Breast epithelium (tissue), 4 donors: ENCODE results near the gene ATP2C2. TPM values are rescaled to one million over a fixed set of nuclear protein-coding genes. Genes with fewer than 3 reads are reported as not detected.

Experiments used
- DNase-seq, 2 donors: peaks; one replicate each; pipeline ENCODE4 v3.0.0-alpha.2; 2019; ENCODE audit warnings: low spot score in 2 of 2
- H3K27ac ChIP-seq, 2 donors: fragments of 200-600 bp; sonication (generic) in 1 of 2; one replicate each; pipeline ENCODE4 v1.5.1; 2016 to 2019; ENCODE audit warnings: mild to moderate bottlenecking in 1 of 2
- H3K27me3 ChIP-seq, 2 donors: fragments of 200-600 bp; sonication (generic) in 1 of 2; one replicate each; pipeline versions ENCODE4 v1.5.1 to v1.6.0; 2017 to 2019; ENCODE audit warnings: control low read depth in 1 of 2, mild to moderate bottlenecking in 1 of 2
- H3K36me3 ChIP-seq: fragments of 200-600 bp; one replicate; pipeline ENCODE4 v1.5.1; 2019
- H3K4me1 ChIP-seq, 2 donors: fragments of 200-600 bp; sonication (generic); one replicate each; pipeline ENCODE4 v1.5.1; 2016 to 2019; ENCODE audit warnings: control low read depth in 1 of 2
- H3K4me3 ChIP-seq, 3 donors: fragments of 200-600 bp; sonication (generic); 1 replicate in 2 of 3; 2 replicates in 1 of 3; pipeline ENCODE4 v1.5.1; 2016 to 2019; ENCODE audit warnings: mild to moderate bottlenecking in 3 of 3, moderate library complexity in 2 of 3
- H3K9me3 ChIP-seq, 2 donors: fragments of 200-600 bp; sonication (generic) in 1 of 2; one replicate each; pipeline ENCODE4 v1.5.1; 2016 to 2019; ENCODE audit warnings: control low read depth in 1 of 2
- POLR2A ChIP-seq: fragments of 450-650 bp; IDR thresholded peaks from one replicate; pipeline ENCODE4 v1.6.1; 2016; ENCODE audit warnings: antibody characterized with exemption, mild to moderate bottlenecking, moderate library complexity
- POLR2AphosphoS5 ChIP-seq, 3 donors: sonication (generic); formaldehyde crosslinking; IDR thresholded peaks; one replicate each; pipeline ENCODE4 v1.6.1; 2017; ENCODE audit warnings: antibody characterized with exemption in 3 of 3
- intact Hi-C: fragments of 100-400 bp; cut with DNase I; formaldehyde crosslinking; loops from one replicate; pipeline ENCODE4 v1.15.1; 2023; ENCODE audit warnings: low total_unique reads
- total RNA-seq, 3 donors: library from RNA; depleted of rRNA; stranded (reverse); fragments of >200 nt; gene quantifications; one replicate each; pipeline ENCODE4 v1.1.0, GENCODE V29; 2016
- TF ChIP-seq, protein P1 (sequence below), 3 donors: fragments of 450-650 bp; IDR thresholded peaks; one replicate each; pipeline ENCODE4 v1.5.1; 2016 to 2017; ENCODE audit warnings: antibody characterized with exemption in 3 of 3, mild to moderate bottlenecking in 3 of 3, moderate library complexity in 3 of 3

Gene ATP2C2
- total RNA-seq, 3 donors from 2014 or later: 6.0 to 28.5 TPM; not detected in 1

GRCh38 chr16:84487358-84487757 lies 119.0 kb downstream of the ATP2C2 start:
- TF ChIP-seq POLR2AphosphoS5 (IDR thresholded peaks at IDR 0.05) (no peak), POLR2A (no peak)
- TF ChIP-seq, protein P1, sequence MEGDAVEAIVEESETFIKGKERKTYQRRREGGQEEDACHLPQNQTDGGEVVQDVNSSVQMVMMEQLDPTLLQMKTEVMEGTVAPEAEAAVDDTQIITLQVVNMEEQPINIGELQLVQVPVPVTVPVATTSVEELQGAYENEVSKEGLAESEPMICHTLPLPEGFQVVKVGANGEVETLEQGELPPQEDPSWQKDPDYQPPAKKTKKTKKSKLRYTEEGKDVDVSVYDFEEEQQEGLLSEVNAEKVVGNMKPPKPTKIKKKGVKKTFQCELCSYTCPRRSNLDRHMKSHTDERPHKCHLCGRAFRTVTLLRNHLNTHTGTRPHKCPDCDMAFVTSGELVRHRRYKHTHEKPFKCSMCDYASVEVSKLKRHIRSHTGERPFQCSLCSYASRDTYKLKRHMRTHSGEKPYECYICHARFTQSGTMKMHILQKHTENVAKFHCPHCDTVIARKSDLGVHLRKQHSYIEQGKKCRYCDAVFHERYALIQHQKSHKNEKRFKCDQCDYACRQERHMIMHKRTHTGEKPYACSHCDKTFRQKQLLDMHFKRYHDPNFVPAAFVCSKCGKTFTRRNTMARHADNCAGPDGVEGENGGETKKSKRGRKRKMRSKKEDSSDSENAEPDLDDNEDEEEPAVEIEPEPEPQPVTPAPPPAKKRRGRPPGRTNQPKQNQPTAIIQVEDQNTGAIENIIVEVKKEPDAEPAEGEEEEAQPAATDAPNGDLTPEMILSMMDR (IDR thresholded peaks at IDR 0.05): no peak
- H3K9me3 ChIP-seq: no peaks in the 10 kb centered on the region
- H3K27me3 ChIP-seq: no peaks in the 10 kb centered on the region
- no peaks in the 10 kb centered on the region for H3K36me3 ChIP-seq
- no peak overlapping the region for H3K27ac ChIP-seq
- intact Hi-C loops: loop anchor here (10.0 kb wide), 1 partner anchor 213 kb away; no protein-coding TSS in a partner anchor
- peak; percentile 7 to 28 for DNase-seq
- H3K4me3 ChIP-seq: no peak overlapping the region
- H3K4me1 ChIP-seq: no peaks in the 10 kb centered on the region

DNA sequence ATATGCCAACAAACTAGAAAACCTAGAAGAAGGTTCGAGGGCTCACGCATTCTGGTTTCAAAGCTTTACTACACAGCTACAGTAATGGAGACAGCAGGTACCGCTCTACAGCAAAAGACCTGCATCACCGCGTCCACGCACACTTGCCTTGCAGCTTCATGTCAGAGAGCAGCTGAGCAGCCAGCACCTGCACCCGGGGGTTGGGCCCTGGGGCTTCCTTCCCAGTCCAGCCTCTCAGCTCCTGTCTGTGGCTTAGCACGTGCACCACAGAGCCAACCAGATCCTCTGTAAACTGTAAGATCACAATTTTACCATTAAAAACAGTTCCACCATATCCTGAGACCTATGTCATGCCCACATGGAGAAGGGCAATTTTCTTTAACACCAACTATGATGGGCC lies 120.8 kb downstream of the ATP2C2 start:
- H3K27ac ChIP-seq: no peak overlapping the region
- H3K27me3 ChIP-seq: no peaks in the 10 kb centered on the region
- H3K9me3 ChIP-seq: no peaks in the 10 kb centered on the region
- no peak overlapping the region for H3K4me3 ChIP-seq
- intact Hi-C loops: loop anchor here (10.0 kb wide), 1 partner anchor 214 kb away; no protein-coding TSS in a partner anchor
- TF ChIP-seq, protein P1 (IDR thresholded peaks at IDR 0.05): no peak
- TF ChIP-seq POLR2AphosphoS5 (IDR thresholded peaks at IDR 0.05) (no peak), POLR2A (no peak)
- DNase-seq: peak in 1 of 2 donors; percentile 36
- no peaks in the 10 kb centered on the region for H3K4me1 ChIP-seq
- no peaks in the 10 kb centered on the region for H3K36me3 ChIP-seq

DNA sequence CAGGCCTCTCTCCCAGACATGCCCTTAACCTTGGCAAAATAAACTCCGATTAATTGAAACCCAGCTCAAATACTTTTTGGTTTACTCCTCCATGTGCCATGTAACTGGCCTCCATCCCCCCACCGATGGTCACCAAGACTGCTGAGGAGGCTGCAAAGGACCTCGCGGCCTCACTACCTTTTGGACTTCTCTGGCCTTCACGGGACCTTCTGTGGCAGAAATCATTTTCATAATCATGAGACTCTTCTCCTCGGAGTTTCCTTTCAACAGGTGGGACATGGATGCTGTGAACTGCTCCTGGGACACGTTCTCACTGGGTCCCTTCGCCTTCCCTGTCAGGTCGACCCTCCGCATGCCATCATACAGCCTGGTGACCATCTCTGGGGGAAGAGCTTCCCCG lies 127.2 kb downstream of the ATP2C2 start:
- Histone ChIP-seq H3K9me3 (no peaks in the 10 kb centered on the region), H3K4me3 (no peak overlapping the region), H3K27ac (no peak overlapping the region), H3K4me1 (no peaks in the 10 kb centered on the region), H3K27me3 (no peaks in the 10 kb centered on the region), H3K36me3 (no peaks in the 10 kb centered on the region)
- TF ChIP-seq, protein P1 (IDR thresholded peaks at IDR 0.05): no peak
- no peak for TF ChIP-seq POLR2AphosphoS5 (IDR thresholded peaks at IDR 0.05)
- TF ChIP-seq POLR2A: no peak
- intact Hi-C loops: loop anchor here (10.0 kb wide), 1 partner anchor 439 kb away; no protein-coding TSS in a partner anchor
- DNase-seq: peak in 1 of 2 donors; percentile 17

- H3K27me3 ChIP-seq: no peaks in the 10 kb centered on the region
- H3K4me1 ChIP-seq: no peaks in the 10 kb centered on the region
- no peaks in the 10 kb centered on the region for H3K36me3 ChIP-seq
- H3K4me3 ChIP-seq: no peak overlapping the region
- intact Hi-C loops: loop anchor here (10.0 kb wide), 1 partner anchor 438 kb away; no protein-coding TSS in a partner anchor
- H3K27ac ChIP-seq: no peak overlapping the region
- H3K9me3 ChIP-seq: no peaks in the 10 kb centered on the region
- DNase-seq: no peak
- TF ChIP-seq POLR2AphosphoS5 (IDR thresholded peaks at IDR 0.05): no peak
- no peak for TF ChIP-seq POLR2A
- TF ChIP-seq, protein P1 (IDR thresholded peaks at IDR 0.05): no peak
Measured at GRCh38 chr16:84496991-84497390, 128.7 kb downstream of the ATP2C2 start.

GRCh38 chr16:84497418-84498222 lies 129.3 kb downstream of the ATP2C2 start:
- Histone ChIP-seq H3K36me3 (no peaks in the 10 kb centered on the region), H3K9me3 (no peaks in the 10 kb centered on the region), H3K4me1 (no peaks in the 10 kb centered on the region), H3K27ac (no peak overlapping the region), H3K27me3 (no peaks in the 10 kb centered on the region), H3K4me3 (no peak overlapping the region)
- DNase-seq: no peak
- intact Hi-C loops: loop anchor here (10.0 kb wide), 1 partner anchor 437 kb away; no protein-coding TSS in a partner anchor
- TF ChIP-seq POLR2A (no peak), POLR2AphosphoS5 (IDR thresholded peaks at IDR 0.05) (no peak)
- TF ChIP-seq, protein P1 (IDR thresholded peaks at IDR 0.05): no peak
